Stimulated activated CD4-positive, alpha-beta T cell treated with anti-CD3 and anti-CD28 coated beads, Interleukin-1b, Interleukin-23, amount 100 ng/mL, for 24 hours (primary cell): ENCODE data around the gene ANKRD52.
"Not testable (repeated sequence)": the region's sequence is repeated elsewhere in the genome, so short reads cannot be mapped to it uniquely, and the experiment has no call there.

Experiments
- DNase-seq, 4 experiments: peaks; one replicate each; pipeline ENCODE4 v3.0.0-alpha.2; 2020; ENCODE audit warnings: low read depth in 4 of 4, low spot score in 1 of 4

The ANKRD52 gene

DNA sequence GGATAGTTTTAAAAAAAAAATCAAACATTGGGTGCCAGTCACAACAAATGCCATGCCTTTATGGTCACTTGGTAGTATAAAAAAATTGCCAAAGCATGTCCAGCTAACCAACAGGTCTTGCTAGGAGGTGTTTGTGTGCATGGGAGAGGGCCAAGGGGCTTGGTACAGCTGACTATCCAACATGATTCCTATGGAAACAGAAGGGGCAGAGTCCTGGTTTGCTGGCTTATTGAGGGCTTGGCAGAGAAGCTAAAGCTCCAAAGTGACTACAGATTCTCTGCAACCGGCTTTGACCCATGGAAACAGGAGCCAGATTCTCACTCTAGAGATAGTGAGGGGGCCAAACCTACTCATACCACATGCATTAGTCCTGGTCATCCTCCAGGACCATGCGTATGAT lies 14.3 kb upstream of the ANKRD52 start:
- DNase-seq: not testable (repeated sequence)

DNA sequence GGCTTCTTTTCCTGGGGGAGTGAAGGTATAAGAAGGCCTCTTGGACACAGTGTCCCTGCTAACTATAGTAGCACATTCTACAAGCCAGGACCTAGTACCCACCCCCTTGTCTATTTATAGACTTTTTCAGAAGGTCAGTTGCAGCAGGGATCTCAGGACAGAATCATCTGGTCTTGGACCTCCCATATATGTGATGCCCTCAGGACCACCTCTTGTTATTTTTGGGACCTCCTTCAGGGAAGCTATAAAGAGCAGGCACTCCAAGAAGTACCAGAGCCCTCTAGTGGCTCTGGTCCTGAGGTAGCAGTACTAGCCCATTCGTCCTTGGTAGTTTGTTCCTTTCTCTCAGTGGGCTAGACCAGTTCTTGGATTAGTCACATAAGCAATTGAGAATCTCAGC lies 12.8 kb upstream of the ANKRD52 start:
- no peak for DNase-seq

DNA sequence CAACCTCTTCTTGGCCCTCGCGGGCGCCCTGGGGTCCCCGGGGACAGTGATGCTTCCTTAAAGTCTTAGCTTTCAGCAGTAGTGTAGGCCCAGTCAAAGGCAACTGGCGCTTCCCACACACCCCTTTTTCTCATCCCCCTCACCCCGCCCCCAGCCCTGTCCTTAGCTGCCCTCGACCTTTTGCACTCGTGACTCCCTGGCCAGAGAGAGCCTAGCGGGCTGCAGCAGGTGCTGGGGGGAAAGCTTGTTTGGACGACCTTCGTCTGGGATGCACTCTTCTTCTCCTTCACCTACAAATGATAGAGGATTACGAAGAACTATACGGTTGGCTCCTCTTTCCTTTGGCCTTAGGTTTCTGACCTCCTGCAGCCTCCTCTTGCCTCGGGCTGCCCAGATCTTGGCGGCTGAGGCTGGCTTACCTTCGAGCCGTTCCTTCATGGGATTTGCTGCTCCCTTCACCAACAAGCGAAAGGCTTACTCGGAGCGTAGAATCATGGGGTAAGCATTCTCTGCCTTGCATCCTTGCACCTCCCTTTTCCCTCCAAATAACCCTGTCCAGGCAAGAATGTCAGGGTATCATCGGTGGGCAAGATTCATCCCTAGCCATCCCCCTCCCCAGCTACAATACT lies 9.4 kb upstream of the ANKRD52 start:
- no peak for DNase-seq

DNA sequence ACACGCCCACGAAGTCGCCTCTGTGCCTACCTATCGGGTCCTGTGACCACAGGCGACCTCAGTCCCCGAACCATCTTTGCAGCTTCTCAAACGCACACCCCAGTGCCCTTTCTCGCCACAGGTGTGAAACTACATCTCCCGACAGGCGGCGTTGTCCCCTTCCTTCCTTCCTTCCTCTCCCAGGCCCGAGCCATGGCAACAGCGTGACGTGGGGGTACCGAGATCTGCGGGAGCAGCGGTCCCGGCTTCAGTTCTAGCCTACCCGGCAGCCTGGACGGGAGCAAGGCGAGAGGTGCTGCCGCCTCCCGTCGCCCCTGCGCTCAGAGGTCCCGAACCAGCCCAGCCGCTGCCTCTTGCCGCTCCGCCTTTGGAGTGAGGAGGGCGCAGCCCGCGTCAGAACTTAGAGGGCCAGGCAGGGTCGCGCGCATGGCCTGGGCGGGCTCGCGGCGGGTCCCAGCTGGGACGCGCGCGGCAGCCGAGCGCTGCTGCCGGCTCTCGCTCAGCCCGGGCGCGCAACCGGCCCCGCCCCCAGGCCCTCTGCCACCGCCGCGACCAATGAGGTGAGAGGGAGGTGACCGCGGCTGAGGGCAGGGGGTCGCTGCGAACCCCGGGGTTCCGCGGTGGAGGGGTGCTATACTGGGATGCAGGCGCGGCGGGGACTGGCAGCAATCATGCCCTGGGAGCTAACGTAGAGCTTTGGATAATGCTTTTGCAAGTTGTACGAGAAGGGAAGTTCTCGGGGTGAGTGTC lies 8.7 kb upstream of the ANKRD52 start, which contains the start of gene COQ10A:
TSS of gene COQ10A (plus strand) at position 250 of the 750 bp plus-strand sequence. CDS start at position 427, 177 bp downstream.
- peak; percentile 53 to 79 (median 72) for DNase-seq

DNA sequence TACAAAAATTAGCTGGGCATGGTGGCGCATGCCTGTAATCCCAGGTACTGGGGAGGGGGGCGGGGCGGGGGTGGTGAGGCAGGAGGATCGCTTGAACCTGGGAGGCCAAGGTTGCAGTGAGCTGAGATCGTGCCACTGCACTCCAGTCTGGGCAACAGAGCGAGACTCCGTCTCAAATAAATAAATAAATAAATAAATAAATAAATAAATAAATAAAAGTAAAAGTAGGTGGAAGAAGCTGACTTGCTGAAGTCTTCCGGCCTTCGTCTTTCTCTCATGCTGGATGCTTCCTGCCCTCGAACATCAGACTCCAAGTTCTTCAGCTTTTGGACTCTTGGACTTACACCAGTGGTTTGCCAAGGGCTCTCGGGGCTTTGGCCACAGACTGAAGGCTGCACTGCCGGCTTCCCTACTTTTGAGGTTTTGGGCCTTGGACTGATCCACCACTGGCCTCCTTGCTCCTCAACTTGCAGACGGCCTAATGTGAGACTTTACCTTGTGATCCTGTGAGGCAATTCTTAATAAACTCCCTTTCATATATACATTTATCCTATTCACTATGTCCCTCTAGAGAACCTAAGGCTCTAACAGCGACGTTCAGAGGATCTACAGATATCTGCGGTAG lies 8.0 kb upstream of the ANKRD52 start:
- not testable (repeated sequence) for DNase-seq

DNA sequence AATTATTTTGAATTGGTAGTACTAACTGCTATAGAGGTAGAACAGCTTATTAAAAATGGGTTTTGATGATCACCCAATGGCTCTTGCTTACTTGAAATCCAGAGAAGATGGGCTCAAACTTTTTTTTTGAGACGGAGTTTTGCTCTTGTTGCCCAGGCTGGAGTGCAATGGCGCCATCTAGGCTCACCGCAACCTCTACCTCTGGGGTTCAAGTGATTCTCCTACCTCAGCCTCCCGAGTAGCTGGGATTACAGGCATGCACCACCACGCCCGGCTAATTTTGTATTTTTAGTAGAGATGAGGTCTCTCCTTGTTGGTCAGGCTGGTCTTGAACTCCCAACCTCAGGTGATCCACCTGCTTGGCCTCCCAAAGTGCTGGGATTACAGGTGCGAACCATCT lies 4.8 kb upstream of the ANKRD52 start:
- not testable (repeated sequence) for DNase-seq

DNA sequence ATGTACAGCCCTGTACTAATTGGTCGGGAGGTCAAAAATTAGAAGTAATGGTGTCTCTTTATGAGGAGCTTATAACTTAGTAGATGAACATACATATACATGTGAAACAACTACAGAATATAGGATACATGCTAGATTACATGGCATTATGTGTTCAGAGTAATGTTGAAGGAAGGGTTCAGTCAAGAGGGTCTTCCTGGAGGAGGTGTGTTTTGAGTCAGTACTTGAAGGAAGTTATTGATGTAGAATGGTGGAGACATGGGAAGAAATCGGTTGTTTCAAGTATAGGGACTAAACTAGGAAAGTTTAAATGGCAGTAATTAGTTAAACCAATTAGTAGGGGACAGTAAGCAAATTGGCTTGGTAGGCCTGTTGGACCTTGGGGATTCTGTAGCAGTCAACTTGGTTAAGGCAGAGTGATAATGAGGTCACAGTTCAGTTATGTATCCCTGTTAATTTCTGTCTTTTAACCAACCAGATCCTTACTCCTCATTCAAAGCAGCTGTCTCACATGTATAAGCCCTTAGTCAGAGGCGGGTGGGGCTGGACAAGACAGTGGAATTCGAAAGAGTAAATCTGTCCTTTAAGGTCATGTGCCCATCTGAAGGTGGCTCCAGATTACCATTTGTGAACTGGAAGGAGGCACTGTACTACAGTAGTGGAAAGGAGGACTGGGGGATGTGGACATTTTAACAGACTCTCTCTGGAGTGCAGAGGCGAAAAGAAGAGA lies 3.5 kb upstream of the ANKRD52 start:
- no peak for DNase-seq

DNA sequence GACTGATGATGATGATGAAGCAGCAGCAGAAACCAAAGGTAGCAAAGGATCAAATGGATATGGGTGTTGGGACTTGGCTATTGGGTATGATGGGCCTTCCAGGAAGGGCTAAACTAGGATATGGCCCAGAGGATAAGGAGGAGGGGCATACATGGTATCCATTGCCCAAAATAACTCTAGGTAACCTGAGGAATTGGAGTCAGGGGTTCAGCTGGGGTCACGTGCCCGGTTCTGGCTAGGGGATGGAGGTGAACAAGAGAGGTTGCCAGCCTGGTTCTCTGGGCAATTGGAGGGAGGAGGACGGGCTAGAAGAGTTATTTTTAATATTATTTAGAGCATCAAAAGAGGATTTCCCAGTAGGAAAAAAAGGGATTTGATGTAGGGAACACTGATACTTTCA lies 2.7 kb upstream of the ANKRD52 start:
- no peak for DNase-seq

DNA sequence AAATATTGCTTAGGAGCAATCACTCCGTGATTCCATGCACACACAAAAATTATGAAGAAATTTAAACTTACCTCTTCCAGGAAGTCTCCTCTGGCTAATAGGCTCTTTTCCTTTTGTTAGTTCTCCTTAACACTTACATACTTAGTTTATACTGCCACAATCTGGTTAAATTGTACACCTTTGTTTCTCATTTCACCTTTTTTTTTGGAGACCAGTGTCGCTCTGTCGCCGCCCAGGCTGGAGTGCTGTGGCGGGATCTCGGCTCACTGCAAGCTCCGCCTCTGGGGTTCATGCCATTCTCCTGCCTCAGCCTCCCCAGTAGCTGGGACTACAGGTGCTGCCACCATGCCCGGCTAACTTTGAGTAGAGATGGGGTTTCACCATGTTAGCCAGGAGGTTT lies 2.2 kb upstream of the ANKRD52 start:
- DNase-seq: no peak

DNA sequence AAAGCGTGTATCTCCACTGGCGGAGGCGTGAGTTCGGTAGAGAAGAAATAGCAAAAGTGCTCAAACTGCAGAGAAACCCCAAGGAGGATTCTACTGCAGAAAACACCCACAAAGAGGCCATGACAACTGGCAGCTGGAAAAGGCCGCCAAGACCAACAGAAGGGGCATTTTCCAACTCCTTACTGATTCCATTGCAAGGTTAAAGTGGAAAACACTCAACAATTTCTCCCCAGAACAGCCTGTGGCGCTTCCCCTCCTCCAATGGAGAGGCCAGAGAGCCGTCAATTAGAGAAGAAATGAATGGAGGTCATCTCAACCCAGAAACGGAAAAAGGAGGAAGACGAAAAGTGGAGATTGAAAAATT lies 618 bp upstream of the ANKRD52 start:
- no peak for DNase-seq

DNA sequence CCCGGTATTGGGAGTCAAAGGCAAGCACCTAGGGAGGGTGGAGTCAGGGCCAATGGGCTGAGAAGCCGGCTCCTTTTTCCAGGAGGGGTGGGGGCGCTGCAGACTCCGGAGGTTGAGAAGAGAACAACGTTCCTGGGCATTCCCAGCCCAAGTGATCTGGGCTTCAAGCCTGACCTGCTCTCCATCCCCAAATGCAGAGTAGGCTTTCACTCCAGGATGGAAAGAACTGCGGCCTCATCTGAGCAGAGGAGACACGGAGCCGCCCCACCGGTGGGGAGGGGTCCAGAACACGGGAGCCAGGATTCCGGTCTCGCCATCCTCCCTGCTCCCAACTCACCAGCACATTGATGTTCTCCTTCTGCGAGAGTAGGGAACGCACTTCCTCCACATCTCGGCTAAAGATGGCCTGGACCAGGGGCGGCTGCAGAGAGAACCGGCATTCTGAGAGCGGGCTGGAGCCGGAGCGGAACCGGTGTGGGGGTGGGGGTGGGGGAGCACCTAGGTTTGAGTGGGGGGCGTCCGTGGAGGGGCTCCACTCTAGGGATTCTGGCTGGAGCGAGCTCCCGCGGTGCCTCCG lies 605 bp downstream of the ANKRD52 start:
- DNase-seq: no peak

DNA sequence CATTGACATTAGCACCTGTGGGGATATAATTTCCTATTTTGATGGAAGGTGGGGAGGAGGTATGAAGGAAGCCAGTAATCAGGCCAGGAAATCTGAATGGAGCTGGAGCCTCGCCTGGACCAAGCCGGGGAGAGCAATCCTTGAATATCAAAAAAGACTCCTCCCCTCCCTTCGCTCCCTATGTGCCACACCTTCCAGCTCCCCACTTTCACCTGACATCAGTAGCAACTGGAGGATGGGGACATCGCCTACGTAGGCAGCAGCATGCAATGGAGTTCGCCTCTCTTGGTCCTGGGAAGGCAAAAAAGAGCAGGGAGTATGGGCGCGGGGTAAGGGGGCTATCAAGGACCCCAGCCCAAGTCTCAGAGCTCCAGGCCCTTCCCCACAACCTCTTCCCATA lies 1.1 kb downstream of the ANKRD52 start:
- DNase-seq: no peak

DNA sequence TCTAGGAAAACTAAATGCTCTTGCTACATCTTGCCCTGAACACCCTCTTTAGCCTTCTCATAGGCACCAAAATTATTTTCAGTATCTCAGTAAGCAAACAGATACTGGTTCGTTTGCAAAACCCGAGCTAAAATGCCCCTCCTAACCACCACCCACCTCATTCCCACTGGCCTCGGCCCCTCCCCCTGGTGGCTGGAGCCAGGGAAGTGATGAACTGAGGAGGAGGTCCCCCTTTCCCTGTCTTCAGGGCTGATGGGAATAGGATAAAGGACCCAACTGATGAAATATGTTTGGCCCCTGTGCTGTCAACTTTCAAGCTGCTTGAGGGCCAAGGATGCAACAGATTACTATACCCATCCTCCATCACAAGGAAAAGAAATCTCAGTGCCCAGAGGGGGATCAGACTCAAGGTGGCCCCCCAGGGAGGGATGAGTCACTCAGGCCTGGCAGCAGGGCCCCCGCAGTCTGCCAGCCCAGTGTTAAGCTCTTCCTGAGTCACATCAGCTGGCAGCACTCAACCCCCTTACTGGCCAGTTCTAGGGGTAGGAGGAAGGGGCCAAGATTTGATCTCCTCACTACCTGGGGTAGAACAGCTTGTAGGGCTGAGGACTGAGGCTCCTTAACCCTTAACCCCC lies 1.7 kb downstream of the ANKRD52 start:
- DNase-seq: no peak

DNA sequence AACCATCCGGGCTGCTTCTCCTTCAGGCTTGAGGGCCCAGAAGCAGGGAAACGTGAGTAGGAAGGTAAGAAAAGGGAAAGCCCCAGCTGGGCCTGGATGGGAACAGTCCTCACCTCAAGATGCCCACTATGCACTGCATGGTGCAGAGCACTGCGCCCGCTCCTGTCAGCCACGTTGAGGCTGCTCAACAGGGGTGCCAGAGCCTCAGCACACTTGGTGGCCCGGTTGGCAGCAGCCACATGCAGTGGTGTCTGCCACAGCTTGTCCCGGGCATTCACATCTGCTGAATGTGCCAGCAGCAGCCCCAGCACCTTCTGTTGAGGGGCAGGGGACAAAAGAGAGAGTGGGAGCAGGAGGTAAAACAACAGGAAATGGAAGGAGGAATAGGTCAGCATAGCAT lies 2.5 kb downstream of the ANKRD52 start:
- no peak for DNase-seq

DNA sequence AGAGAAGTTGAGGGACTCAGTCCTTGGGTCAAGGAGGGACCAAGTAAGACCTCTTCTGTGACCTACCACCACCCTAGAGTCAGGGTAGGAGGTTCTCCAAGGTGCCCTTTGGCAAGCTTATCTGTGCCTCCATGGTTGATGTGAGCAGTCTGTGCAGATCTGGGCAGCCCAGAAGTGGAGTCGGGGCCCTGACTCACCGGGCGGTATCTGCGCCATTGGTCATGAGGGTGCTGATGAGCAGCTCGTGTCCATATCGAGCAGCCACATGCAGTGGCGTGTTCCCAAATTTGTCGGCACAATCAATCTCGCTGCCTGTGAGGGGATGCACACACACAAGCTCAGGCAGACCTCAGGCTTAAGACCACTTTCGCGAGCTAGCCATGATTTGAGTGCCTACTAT lies 5.1 kb downstream of the ANKRD52 start:
- DNase-seq: no peak

DNA sequence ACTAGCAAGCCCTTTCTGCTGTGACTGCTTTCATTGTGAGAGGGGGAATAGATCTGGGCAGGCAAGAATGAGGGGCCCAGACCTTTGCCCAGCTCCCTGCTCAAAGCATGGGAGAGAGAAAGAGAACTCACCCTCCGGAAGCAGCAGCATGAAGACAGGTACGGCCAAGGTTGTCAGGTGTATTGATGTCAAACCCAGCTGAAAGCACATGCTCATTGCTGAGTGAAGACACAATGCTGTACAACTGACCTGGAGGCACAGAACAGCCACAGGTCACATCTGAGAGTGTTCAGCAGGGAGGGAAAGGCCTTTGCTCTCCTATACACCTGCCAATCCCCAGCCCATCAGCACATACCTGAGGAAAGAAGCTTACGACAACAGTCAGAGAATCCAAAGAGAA lies 5.5 kb downstream of the ANKRD52 start:
- no peak for DNase-seq

DNA sequence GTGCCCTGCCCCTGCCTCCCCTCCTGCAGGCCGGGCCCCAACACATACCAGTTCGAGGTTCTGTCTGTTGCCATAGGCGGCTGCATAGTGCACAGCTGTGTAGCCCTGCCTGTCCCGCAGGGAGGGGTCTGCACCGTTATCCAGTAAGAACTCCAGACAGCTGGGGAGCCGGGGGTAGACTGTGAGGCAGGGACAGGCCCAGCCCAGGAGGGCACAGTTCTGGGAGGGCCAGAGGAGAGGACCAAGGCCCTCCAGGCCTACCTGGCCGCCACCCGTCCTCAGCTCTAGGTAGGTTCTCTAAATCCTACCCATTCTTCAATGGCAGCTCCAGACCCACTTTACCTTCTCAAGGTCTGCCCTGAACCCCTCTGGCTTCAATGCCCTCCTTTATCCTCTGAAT lies 9.5 kb downstream of the ANKRD52 start:
- DNase-seq: no peak

DNA sequence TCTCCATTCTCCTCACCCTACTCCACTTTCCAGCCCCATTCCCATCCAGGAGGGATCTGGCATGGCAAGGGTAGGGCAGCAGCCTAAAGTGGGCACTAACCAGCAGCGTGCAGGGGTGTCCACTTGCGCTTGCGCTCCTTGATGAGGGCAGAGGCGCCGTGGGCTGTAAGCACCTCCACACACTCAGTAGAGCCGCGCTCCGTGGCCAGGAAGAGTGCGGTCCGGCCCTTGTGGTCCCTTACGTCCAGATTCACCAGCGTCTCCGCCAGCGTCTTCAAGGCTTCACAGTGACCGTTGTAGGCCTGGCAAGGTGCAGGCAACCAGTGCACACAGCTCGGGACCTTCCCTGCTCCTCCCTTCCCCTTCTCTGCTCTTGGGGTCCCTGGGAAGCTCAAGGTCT lies 10.3 kb downstream of the ANKRD52 start:
- no peak for DNase-seq

DNA sequence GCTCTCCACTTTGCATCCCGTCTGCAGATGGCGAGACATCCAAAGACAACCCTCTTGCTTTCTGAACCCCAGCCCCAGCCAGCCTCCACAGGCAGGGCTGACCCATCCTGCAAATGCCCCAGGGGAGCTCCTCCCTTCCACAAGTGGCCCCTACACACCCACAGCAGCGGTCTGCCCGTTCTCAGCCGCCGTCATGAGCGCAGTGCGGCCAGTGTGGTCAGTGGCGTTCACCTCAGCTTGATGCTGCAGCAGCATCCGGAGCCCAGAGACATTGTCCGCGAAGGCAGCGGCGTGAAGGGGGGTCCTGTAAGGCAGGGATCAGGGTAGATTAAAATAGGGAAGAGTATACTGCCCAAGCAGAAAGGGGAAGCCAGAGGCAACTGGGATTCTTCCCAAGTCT lies 13.7 kb downstream of the ANKRD52 start:
- no peak for DNase-seq

DNA sequence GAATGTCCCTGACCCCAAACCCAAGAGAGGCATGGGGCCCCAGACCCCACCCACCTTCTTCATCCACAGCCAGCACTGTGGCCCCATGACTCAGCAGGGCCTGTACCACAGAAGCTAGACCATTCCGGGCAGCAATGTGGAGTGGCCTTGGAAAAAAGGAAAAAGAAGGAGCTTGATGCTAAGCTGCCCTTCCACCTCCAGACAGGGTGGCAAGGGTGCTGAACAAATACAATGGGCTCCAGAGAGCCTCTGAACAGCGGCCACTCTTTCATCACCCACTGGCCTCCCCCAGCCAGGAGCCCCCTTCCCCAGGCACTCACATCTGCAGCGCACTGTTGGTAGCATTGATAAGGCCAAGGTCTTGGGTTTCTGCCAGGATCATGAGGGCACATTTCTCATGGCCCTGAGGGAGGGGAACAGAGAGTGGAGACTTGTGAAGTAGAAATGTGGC lies 14.4 kb downstream of the ANKRD52 start:
- DNase-seq: no peak

DNA sequence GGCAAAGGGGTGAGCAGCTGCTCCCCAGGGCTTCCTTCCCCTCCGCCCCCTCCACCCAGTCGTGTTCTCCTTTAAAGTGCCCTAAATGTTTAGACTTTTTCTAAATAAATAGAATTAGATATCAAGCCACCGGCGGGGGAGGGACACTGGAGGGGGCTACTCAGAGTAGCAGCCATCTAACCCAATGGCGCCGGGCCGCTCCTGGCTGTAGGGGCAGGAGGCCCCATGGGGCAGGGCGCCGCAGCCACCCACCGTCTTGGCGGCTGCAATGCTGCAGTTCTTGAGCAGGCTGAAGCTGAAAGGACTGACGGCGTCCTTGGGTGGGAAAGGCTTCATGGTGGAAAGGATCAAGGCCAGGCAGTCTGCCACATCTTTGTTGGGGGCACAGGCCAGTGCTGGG lies 15.2 kb downstream of the ANKRD52 start:
- no peak for DNase-seq
